Neural cell (in vitro differentiated cells): ENCODE data around the gene CELSR3. TPM values are rescaled to one million over a fixed set of nuclear protein-coding genes. Genes with fewer than 3 reads are reported as not detected.

Source experiments
- H2AFZ ChIP-seq: fragments of 200-600, 300-800 bp; sonication (generic), shearing (Covaris generic); 2 replicates; pipeline ENCODE4 v1.6.0; 2014; ENCODE audit warnings: low read depth, mild to moderate bottlenecking, antibody characterized with exemption, low read length, moderate library complexity
- H3F3A ChIP-seq: fragments of 200-600 bp; shearing (Covaris generic); 2 replicates; pipeline ENCODE4 v1.6.1; 2016; ENCODE audit warnings: mild to moderate bottlenecking, moderate library complexity, mixed read lengths, antibody characterized with exemption, low read length; ENCODE audit not compliant: insufficient read depth, poor library complexity, severe bottlenecking
- H3K27ac ChIP-seq: fragments of 200-600, 300-800 bp; sonication (generic), shearing (Covaris generic); 2 replicates; pipeline ENCODE4 v1.5.1; 2014; ENCODE audit warnings: mild to moderate bottlenecking, low read length, moderate library complexity
- H3K27me3 ChIP-seq: fragments of 300-800, 200-600 bp; sonication (generic), shearing (Covaris generic); 2 replicates; pipeline ENCODE4 v1.6.0; 2014; ENCODE audit warnings: mild to moderate bottlenecking, low read depth, low read length, moderate library complexity; ENCODE audit not compliant: insufficient read depth
- H3K36me3 ChIP-seq: fragments of 300-800, 200-600 bp; sonication (generic), shearing (Covaris generic); 2 replicates; pipeline ENCODE4 v1.5.1; 2014; ENCODE audit warnings: mild to moderate bottlenecking, antibody characterized with exemption, low read length, moderate library complexity; ENCODE audit not compliant: insufficient read depth
- H3K4me2 ChIP-seq: fragments of 300-800, 200-600 bp; sonication (generic), shearing (Covaris generic); 2 replicates; pipeline ENCODE4 v1.6.0; 2014; ENCODE audit warnings: mild to moderate bottlenecking, low read length
- H3K4me3 ChIP-seq: fragments of 300-800, 200-600 bp; sonication (generic), shearing (Covaris generic); 2 replicates; pipeline ENCODE4 v1.5.1; 2014; ENCODE audit warnings: mild to moderate bottlenecking, low read length, moderate library complexity
- H3K79me2 ChIP-seq: fragments of 200-600 bp; shearing (Covaris generic); replicated peaks from 2 replicates; pipeline ENCODE4 v1.6.0; 2014; ENCODE audit warnings: mild to moderate bottlenecking, low read length, moderate library complexity; ENCODE audit not compliant: insufficient read depth
- H3K9ac ChIP-seq: fragments of 300-800, 200-600 bp; sonication (generic), shearing (Covaris generic); 2 replicates; pipeline ENCODE4 v1.6.1; 2016; ENCODE audit warnings: mild to moderate bottlenecking, low read length, mixed read lengths
- H3K9me2 ChIP-seq: fragments of 200-600 bp; shearing (Covaris generic); 2 replicates; pipeline ENCODE4 v1.6.1; 2016; ENCODE audit warnings: mild to moderate bottlenecking, low read length, mixed read lengths; ENCODE audit not compliant: insufficient read depth
- H3K9me3 ChIP-seq: fragments of 200-600, 300-800 bp; sonication (generic), shearing (Covaris generic); 2 replicates; pipeline ENCODE4 v1.6.1; 2016; ENCODE audit warnings: mild to moderate bottlenecking, mixed run types, low read length, moderate library complexity, mixed read lengths
- H4K20me1 ChIP-seq: fragments of 200-600 bp; shearing (Covaris generic); 2 replicates; pipeline ENCODE4 v1.6.1; 2016; ENCODE audit warnings: mild to moderate bottlenecking, mixed run types; ENCODE audit not compliant: insufficient read depth
- EP300 ChIP-seq: fragments of 450-650 bp; conservative IDR thresholded peaks from 2 replicates; pipeline ENCODE4 v1.6.1; 2014; ENCODE audit warnings: antibody characterized with exemption, mild to moderate bottlenecking, moderate library complexity; ENCODE audit not compliant: poor library complexity, severe bottlenecking
- EZH2 ChIP-seq: fragments of 200-600, 300-800 bp; shearing (Covaris generic), sonication (generic); IDR thresholded peaks from 2 replicates; pipeline ENCODE4 v1.6.1; 2014; ENCODE audit warnings: antibody characterized with exemption, low read length, borderline replicate concordance, mild to moderate bottlenecking; ENCODE audit not compliant: insufficient read depth, poor library complexity, severe bottlenecking
- MXI1 ChIP-seq: fragments of 450-650 bp; conservative IDR thresholded peaks from 2 replicates; pipeline ENCODE4 v1.6.1; 2014; ENCODE audit warnings: antibody characterized with exemption, mild to moderate bottlenecking; ENCODE audit not compliant: poor library complexity, severe bottlenecking
- POLR2AphosphoS5 ChIP-seq: IDR thresholded peaks from 2 replicates; pipeline ENCODE4 v1.6.1; 2012
- RAD21 ChIP-seq: fragments of 450-650 bp; conservative IDR thresholded peaks from 2 replicates; pipeline ENCODE4 v1.6.1; 2014; ENCODE audit warnings: antibody characterized with exemption, mild to moderate bottlenecking, moderate library complexity
- SMC3 ChIP-seq: fragments of 450-650 bp; conservative IDR thresholded peaks from 2 replicates; pipeline ENCODE4 v1.6.1; 2014; ENCODE audit warnings: antibody characterized with exemption, mild to moderate bottlenecking, moderate library complexity; ENCODE audit not compliant: poor library complexity
- TAF1 ChIP-seq: IDR thresholded peaks from 2 replicates; pipeline ENCODE4 v1.6.1; 2012; ENCODE audit warnings: low read depth
- polyA plus RNA-seq: library from polyadenylated mRNA; depleted of rRNA; stranded (reverse); fragments of >200 nt; gene quantifications from 2 replicates; pipeline ENCODE4 v1.2.3, GENCODE V29; 2014
- TF ChIP-seq, protein P1 (sequence below): IDR thresholded peaks from 2 replicates; pipeline ENCODE4 v1.6.1; 2012; ENCODE audit warnings: borderline replicate concordance
- TF ChIP-seq, protein P2 (sequence below): fragments of 450-650 bp; IDR thresholded peaks from 2 replicates; pipeline ENCODE4 v1.5.1; 2014; ENCODE audit warnings: antibody characterized with exemption, mild to moderate bottlenecking, moderate library complexity; ENCODE audit not compliant: poor library complexity, severe bottlenecking

Gene CELSR3
- polyA plus RNA-seq, 1 donor from 2014 or later, result 54.9 TPM

DNA sequence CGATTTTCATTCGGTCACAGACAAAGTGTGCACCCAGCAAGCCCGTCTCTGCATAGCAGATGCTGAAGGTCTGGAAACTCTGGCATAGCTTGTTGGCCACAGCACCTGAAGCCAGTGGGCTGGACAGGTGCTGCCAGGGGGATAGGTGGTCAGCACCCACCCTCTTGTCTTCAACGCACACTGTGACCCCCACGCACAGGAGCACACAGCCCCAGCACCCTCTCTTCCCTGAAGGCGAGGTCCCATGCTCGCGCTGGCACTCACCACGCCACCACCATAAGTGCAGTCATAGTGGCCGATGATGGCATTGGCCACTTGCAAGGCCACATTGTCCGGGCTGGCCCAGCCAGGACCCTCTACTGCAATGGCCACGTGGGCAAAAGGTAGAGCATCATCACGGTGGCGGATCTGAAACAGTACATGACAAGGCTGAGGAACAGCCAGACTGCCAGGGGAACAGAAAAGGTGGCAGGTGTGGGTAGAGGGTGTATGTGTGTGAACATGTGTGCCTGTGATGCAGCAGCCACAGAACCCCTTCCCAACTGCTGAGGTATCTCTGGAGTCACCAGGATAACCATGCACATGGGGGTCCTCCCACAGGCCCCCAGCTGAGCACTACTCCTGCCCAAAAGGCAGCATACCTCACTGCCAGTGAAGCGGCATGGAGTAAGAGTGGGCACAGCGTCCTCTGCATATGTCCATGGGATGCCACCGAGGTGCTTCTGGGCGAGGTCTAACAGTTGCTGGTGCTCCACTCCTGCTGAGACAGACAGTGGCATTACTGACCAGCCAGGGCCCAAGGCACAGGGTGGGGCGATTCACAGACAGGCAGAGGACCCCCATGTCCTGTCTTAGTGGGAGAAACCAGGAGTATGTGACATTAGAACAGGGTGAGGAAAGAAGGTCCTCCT is 61.7 kb downstream of the CELSR3 start:
- H3F3A ChIP-seq, result no peaks in the 10 kb centered on the region
- H2AFZ ChIP-seq, result no peak overlapping the region
- H3K9me2 ChIP-seq, result no peaks in the 10 kb centered on the region
- H4K20me1 ChIP-seq, result no peaks in the 10 kb centered on the region
- H3K4me3 ChIP-seq, result no peak overlapping the region
- H3K9me3 ChIP-seq, result no peaks in the 10 kb centered on the region
- TF ChIP-seq RAD21 (no peak), EZH2 (no peak), POLR2AphosphoS5 (no peak), SMC3 (no peak), EP300 (no peak), MXI1 (no peak), TAF1 (no peak)
- TF ChIP-seq, protein P1, sequence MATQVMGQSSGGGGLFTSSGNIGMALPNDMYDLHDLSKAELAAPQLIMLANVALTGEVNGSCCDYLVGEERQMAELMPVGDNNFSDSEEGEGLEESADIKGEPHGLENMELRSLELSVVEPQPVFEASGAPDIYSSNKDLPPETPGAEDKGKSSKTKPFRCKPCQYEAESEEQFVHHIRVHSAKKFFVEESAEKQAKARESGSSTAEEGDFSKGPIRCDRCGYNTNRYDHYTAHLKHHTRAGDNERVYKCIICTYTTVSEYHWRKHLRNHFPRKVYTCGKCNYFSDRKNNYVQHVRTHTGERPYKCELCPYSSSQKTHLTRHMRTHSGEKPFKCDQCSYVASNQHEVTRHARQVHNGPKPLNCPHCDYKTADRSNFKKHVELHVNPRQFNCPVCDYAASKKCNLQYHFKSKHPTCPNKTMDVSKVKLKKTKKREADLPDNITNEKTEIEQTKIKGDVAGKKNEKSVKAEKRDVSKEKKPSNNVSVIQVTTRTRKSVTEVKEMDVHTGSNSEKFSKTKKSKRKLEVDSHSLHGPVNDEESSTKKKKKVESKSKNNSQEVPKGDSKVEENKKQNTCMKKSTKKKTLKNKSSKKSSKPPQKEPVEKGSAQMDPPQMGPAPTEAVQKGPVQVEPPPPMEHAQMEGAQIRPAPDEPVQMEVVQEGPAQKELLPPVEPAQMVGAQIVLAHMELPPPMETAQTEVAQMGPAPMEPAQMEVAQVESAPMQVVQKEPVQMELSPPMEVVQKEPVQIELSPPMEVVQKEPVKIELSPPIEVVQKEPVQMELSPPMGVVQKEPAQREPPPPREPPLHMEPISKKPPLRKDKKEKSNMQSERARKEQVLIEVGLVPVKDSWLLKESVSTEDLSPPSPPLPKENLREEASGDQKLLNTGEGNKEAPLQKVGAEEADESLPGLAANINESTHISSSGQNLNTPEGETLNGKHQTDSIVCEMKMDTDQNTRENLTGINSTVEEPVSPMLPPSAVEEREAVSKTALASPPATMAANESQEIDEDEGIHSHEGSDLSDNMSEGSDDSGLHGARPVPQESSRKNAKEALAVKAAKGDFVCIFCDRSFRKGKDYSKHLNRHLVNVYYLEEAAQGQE, result no peak
- TF ChIP-seq, protein P2, sequence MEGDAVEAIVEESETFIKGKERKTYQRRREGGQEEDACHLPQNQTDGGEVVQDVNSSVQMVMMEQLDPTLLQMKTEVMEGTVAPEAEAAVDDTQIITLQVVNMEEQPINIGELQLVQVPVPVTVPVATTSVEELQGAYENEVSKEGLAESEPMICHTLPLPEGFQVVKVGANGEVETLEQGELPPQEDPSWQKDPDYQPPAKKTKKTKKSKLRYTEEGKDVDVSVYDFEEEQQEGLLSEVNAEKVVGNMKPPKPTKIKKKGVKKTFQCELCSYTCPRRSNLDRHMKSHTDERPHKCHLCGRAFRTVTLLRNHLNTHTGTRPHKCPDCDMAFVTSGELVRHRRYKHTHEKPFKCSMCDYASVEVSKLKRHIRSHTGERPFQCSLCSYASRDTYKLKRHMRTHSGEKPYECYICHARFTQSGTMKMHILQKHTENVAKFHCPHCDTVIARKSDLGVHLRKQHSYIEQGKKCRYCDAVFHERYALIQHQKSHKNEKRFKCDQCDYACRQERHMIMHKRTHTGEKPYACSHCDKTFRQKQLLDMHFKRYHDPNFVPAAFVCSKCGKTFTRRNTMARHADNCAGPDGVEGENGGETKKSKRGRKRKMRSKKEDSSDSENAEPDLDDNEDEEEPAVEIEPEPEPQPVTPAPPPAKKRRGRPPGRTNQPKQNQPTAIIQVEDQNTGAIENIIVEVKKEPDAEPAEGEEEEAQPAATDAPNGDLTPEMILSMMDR, result no peak
- H3K9ac ChIP-seq, result no peak overlapping the region
- no peaks in the 10 kb centered on the region for H3K27me3 ChIP-seq
- no peaks in the 10 kb centered on the region for H3K79me2 ChIP-seq
- H3K36me3 ChIP-seq, result no peaks in the 10 kb centered on the region
- H3K4me2 ChIP-seq, result no peak overlapping the region
- H3K27ac ChIP-seq, result no peak overlapping the region

DNA sequence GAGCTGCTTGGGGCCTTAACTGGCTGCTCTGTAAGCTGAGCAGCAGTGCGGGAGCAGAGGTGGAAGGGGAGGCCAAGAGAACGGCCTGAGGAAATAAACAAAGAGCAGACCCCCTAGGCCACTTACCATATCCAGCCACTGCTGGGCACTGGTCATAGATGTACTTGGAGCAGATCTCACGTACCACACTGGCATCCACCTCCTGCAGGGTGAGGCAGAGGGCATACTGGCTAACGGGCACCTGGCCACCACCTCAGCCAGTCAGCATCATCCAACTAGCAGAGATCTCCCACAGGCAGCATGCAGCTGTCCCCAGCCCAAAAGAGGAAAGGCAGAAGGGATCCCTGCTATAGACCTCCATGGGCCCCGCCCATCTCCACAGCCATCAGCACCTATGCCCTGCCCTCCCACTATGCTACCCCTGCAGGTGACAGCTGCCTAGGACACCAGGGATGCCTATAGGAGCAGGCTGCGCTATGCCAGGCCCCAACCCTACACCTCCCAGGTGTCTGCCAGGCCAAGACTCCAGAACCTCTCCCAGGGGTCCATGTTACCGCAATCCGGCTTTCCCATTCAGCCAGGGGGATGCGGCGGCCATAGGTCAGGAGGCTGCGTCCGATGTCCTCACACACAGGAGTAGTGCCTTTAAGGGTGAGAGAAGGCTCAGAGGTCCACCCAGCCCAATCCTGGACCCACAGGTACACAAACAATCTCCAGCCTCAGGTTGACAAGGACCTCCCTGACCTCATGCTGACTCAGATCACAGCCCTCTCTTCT is 63.0 kb downstream of the CELSR3 start:
- no peak overlapping the region for H3K4me3 ChIP-seq
- no peak overlapping the region for H3K27ac ChIP-seq
- no peak overlapping the region for H3K9ac ChIP-seq
- no peak overlapping the region for H2AFZ ChIP-seq
- no peaks in the 10 kb centered on the region for H4K20me1 ChIP-seq
- no peaks in the 10 kb centered on the region for H3K9me2 ChIP-seq
- no peaks in the 10 kb centered on the region for H3K79me2 ChIP-seq
- TF ChIP-seq, protein P1, result no peak
- TF ChIP-seq RAD21, result no peak
- no peaks in the 10 kb centered on the region for H3K27me3 ChIP-seq
- H3K36me3 ChIP-seq, result no peaks in the 10 kb centered on the region
- H3F3A ChIP-seq, result no peaks in the 10 kb centered on the region
- H3K4me2 ChIP-seq, result no peak overlapping the region
- H3K9me3 ChIP-seq, result no peaks in the 10 kb centered on the region
